ENCODE results near the gene SLC13A2. TPM values are rescaled to one million over a fixed set of nuclear protein-coding genes. Genes with fewer than 3 reads are reported as not detected.
A peak's percentile ranks its signal among the peaks of the same experiment; 100 is the strongest.

The SLC13A2 gene
- total and polyA plus RNA-seq, 2 experiments from 2014 or later, result not detected

DNA sequence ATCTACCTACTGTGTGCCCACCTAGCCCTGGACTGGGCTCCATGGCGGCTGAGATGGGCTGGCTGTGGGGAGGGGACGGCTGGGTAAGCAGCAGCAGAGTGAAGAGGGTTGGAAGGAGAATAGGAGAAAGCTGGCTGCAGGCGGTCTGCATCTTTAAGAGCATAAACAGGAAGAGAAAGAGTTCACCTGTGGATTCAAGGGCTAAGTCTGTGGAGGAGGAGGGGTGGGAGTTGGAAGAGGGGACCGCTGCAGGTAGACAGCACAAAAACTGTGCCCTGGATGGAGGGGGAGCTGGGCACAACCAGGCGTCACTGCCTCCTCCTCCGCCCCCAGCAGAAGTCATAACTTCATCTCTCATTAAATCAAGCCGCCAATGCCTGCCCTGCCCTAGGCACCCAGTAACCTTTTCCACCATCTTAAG is 677 bp downstream of the SLC13A2 start:
- Mint-ChIP-seq H3K36me3 (ENCODE audit: low read depth) (no peaks in the 10 kb centered on the region), H3K4me1 (peaks cover 6% of the 10 kb centered on the region), H3K27me3 (ENCODE audit: insufficient read depth, low read depth, poor library complexity) (peaks cover 12% of the 10 kb centered on the region), H3K27ac (no peak overlapping the region), H3K9me3 (no peaks in the 10 kb centered on the region), H3K4me3 (no peak overlapping the region)
- Histone ChIP-seq H2AFZ (peak overlapping the region; percentile 88; the same call in 1 of the 2 replicates), H3K4me3 (no peak overlapping the region), H3K27me3 (ENCODE audit: insufficient read depth) (no peaks in the 10 kb centered on the region), H4K20me1 (replicated peaks; ENCODE audit: insufficient read depth) (no peaks in the 10 kb centered on the region), H3K4me2 (no peak overlapping the region), H3K4me1 (ENCODE audit: insufficient read depth) (no peaks in the 10 kb centered on the region), H3K36me3 (ENCODE audit: insufficient read depth) (no peaks in the 10 kb centered on the region), H3F3A (replicated peaks; ENCODE audit: low read depth) (no peaks in the 10 kb centered on the region), H3K79me2 (replicated peaks; ENCODE audit: insufficient read depth) (no peaks in the 10 kb centered on the region), H3K27ac (ENCODE audit: low read depth) (no peak overlapping the region), H3K9me2 (ENCODE audit: insufficient read depth) (no peaks in the 10 kb centered on the region)
- no peak for ATAC-seq
- DNase-seq (ENCODE audit: low spot score), result no peak
- no peak for TF ChIP-seq CREB1 (CRISPR knock-in tag; IDR thresholded peaks at IDR 0.05; ENCODE audit: low read depth)
- TF ChIP-seq NANOG (IDR thresholded peaks at IDR 0.05; ENCODE audit: borderline replicate concordance), result no peak
- TF ChIP-seq ZNF331 (CRISPR knock-in tag; IDR thresholded peaks at IDR 0.05; ENCODE audit: low read depth), result no peak

DNA sequence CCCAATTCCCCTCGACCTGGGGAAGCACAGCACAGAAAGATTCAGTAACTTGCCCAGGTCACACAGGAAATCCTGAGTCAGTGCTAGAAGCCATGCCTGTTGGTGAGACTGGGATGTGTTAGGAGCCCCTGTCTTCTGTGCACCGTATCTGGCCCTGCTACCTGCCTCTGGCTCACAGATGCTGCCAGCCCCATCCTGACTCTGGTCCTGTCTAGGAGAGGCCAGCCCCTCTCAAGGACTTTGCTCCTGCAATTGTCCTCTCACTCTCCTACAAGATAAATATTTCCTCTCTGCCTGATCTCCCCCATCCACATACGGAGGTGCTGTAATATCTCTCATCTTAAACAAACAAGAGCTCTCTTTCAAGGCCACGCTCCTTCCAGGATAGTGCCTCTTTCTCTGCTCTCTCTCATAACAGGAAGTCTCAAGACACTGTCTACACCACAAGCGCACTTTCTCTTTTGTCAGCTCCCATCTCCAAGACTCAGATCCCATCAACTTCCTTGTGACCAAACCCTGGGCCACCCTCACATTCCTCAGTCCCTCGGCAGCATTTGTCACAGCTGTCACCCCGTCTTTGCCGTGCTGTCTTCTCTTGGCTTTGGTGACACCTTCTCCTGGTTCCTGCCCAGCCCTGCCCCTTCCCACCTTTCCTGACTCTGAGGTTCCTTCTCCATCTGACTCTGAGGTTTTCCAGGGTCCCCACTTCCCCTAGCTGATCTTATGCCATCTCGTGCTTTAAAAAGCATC is 1.9 kb downstream of the SLC13A2 start:
- no peaks in the 10 kb centered on the region for H3K27me3 ChIP-seq (ENCODE audit: insufficient read depth)
- no peak for DNase-seq (ENCODE audit: low spot score)
- H3K4me3 ChIP-seq, result no peak overlapping the region
- no peaks in the 10 kb centered on the region for H3K79me2 ChIP-seq (replicated peaks; ENCODE audit: insufficient read depth)
- H3F3A ChIP-seq (replicated peaks; ENCODE audit: low read depth), result no peaks in the 10 kb centered on the region
- H3K4me2 ChIP-seq, result no peak overlapping the region
- no peaks in the 10 kb centered on the region for H3K9me2 ChIP-seq (ENCODE audit: insufficient read depth)
- Mint-ChIP-seq H3K27ac (no peak overlapping the region), H3K4me1 (peaks cover 6% of the 10 kb centered on the region), H3K9me3 (no peaks in the 10 kb centered on the region), H3K27me3 (ENCODE audit: insufficient read depth, low read depth, poor library complexity) (peaks cover 13% of the 10 kb centered on the region), H3K36me3 (ENCODE audit: low read depth) (no peaks in the 10 kb centered on the region), H3K4me3 (no peak overlapping the region)
- H4K20me1 ChIP-seq (replicated peaks; ENCODE audit: insufficient read depth), result no peaks in the 10 kb centered on the region
- H3K27ac ChIP-seq (ENCODE audit: low read depth), result no peak overlapping the region
- H2AFZ ChIP-seq, result no peak overlapping the region
- no peak for ATAC-seq
- no peaks in the 10 kb centered on the region for H3K4me1 ChIP-seq (ENCODE audit: insufficient read depth)
- H3K36me3 ChIP-seq (ENCODE audit: insufficient read depth), result no peaks in the 10 kb centered on the region
- TF ChIP-seq EZH2phosphoT487 (IDR thresholded peaks at IDR 0.05; ENCODE audit: unreplicated experiment), result no peak
- TF ChIP-seq, protein P1, sequence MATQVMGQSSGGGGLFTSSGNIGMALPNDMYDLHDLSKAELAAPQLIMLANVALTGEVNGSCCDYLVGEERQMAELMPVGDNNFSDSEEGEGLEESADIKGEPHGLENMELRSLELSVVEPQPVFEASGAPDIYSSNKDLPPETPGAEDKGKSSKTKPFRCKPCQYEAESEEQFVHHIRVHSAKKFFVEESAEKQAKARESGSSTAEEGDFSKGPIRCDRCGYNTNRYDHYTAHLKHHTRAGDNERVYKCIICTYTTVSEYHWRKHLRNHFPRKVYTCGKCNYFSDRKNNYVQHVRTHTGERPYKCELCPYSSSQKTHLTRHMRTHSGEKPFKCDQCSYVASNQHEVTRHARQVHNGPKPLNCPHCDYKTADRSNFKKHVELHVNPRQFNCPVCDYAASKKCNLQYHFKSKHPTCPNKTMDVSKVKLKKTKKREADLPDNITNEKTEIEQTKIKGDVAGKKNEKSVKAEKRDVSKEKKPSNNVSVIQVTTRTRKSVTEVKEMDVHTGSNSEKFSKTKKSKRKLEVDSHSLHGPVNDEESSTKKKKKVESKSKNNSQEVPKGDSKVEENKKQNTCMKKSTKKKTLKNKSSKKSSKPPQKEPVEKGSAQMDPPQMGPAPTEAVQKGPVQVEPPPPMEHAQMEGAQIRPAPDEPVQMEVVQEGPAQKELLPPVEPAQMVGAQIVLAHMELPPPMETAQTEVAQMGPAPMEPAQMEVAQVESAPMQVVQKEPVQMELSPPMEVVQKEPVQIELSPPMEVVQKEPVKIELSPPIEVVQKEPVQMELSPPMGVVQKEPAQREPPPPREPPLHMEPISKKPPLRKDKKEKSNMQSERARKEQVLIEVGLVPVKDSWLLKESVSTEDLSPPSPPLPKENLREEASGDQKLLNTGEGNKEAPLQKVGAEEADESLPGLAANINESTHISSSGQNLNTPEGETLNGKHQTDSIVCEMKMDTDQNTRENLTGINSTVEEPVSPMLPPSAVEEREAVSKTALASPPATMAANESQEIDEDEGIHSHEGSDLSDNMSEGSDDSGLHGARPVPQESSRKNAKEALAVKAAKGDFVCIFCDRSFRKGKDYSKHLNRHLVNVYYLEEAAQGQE (IDR thresholded peaks at IDR 0.05; ENCODE audit: unreplicated experiment), result no peak
- no peak for TF ChIP-seq STAT1 (IDR thresholded peaks at IDR 0.05; ENCODE audit: unreplicated experiment)
- TF ChIP-seq, protein P2, sequence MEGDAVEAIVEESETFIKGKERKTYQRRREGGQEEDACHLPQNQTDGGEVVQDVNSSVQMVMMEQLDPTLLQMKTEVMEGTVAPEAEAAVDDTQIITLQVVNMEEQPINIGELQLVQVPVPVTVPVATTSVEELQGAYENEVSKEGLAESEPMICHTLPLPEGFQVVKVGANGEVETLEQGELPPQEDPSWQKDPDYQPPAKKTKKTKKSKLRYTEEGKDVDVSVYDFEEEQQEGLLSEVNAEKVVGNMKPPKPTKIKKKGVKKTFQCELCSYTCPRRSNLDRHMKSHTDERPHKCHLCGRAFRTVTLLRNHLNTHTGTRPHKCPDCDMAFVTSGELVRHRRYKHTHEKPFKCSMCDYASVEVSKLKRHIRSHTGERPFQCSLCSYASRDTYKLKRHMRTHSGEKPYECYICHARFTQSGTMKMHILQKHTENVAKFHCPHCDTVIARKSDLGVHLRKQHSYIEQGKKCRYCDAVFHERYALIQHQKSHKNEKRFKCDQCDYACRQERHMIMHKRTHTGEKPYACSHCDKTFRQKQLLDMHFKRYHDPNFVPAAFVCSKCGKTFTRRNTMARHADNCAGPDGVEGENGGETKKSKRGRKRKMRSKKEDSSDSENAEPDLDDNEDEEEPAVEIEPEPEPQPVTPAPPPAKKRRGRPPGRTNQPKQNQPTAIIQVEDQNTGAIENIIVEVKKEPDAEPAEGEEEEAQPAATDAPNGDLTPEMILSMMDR (conservative IDR thresholded peaks at IDR 0.05; ENCODE audit: low read depth in 2 of 2), result no peak
- TF ChIP-seq, protein P3, sequence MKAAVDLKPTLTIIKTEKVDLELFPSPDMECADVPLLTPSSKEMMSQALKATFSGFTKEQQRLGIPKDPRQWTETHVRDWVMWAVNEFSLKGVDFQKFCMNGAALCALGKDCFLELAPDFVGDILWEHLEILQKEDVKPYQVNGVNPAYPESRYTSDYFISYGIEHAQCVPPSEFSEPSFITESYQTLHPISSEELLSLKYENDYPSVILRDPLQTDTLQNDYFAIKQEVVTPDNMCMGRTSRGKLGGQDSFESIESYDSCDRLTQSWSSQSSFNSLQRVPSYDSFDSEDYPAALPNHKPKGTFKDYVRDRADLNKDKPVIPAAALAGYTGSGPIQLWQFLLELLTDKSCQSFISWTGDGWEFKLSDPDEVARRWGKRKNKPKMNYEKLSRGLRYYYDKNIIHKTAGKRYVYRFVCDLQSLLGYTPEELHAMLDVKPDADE (IDR thresholded peaks at IDR 0.05), result no peak
- no peak for TF ChIP-seq CREB1 (CRISPR knock-in tag; IDR thresholded peaks at IDR 0.05; ENCODE audit: low read depth)
- no peak for TF ChIP-seq EZH2 (IDR thresholded peaks at IDR 0.05; ENCODE audit: low read depth, unreplicated experiment)
- TF ChIP-seq NANOG (IDR thresholded peaks at IDR 0.05; ENCODE audit: borderline replicate concordance), result no peak

Data from GM23338 (cell line).